ENCODE data around the gene MYF6.

GRCh38 chr12:80711866-80712265, 4.4 kb downstream of the MYF6 start:
- TF ChIP-seq POLR2AphosphoS5 (IDR thresholded peaks at IDR 0.05; ENCODE audit: low read depth) = no peak
- no peak for TF ChIP-seq CTCF (IDR thresholded peaks at IDR 0.05; ENCODE audit: insufficient read depth, low read length)
- TF ChIP-seq GABPA (IDR thresholded peaks at IDR 0.05; ENCODE audit: low read depth) = no peak
- TF ChIP-seq SPI1 (IDR thresholded peaks at IDR 0.05; ENCODE audit: borderline replicate concordance, low read depth) = no peak
- TF ChIP-seq REST (IDR thresholded peaks at IDR 0.05; ENCODE audit: insufficient replicate concordance, low read depth) = no peak

Data from HL-60 (cell line).